Jurkat, Clone E6-1 (cell line): ENCODE results near the gene SLC6A11.

ENCODE experiments used
- DNase-seq: peaks from one replicate; pipeline ENCODE4 v3.0.0-alpha.2; 2011; ENCODE audit warnings: low read depth, low spot score
- H3K4me3 ChIP-seq: 2 replicates; pipeline ENCODE4 v1.5.1; 2011; ENCODE audit warnings: mild to moderate bottlenecking, low read length, control low read depth, moderate library complexity

Gene SLC6A11

DNA sequence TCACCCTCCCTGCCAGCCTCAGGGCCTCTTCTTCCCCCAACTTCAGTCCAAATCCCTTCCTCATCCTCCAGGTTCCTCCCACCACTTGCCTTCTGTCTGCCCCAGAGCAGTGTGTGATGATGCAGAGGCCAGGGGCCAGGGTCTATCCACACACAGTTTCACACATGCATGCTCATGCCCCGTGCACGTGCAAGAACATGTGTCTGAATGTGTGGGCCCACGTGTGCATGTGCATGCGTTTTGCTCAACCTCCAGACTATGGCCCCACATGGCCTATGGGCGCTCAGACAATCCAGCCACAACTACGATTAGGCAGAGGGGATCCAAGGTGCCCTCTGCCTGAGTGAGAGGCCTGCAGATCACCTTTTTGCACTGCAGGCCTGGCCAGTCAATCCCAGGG is 144.2 kb downstream of the SLC6A11 start:
- DNase-seq = no peak
- H3K4me3 ChIP-seq = no peak overlapping the region

GRCh38 chr3:10961921-10962320 is 145.9 kb downstream of the SLC6A11 start:
- no peak overlapping the region for H3K4me3 ChIP-seq
- no peak for DNase-seq

DNA sequence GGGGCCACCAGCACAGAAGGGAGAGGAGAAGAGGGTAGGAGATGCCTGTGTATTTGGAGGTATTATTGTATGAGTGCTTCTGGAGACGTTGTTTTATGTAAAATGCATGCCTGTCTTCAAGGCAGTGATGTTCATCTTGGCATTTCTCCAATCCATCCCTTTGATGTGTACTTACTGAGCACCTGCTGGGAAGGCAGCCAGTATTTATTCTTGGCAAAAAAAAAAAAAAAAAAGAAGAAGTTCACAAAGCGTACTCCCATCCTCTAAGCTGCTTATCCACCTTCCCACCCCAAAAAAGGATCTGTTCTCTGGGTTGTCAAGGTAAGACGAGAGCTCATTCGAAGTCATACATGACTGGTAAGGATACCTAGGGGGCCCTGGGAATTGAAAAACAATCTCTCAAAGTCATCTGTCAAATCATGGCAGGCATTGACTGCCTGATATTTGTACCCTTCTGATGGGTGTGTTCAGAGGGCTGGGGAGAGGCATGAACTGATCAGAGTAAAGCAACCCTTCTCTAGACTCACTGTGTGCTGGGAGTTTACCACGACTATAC is 146.5 kb downstream of the SLC6A11 start:
- DNase-seq = peak; percentile 74
- no peak overlapping the region for H3K4me3 ChIP-seq

- peak; percentile 27 for DNase-seq
- H3K4me3 ChIP-seq = no peak overlapping the region
Measured at GRCh38 chr3:10964537-10965167, 148.6 kb downstream of the SLC6A11 start.

DNA sequence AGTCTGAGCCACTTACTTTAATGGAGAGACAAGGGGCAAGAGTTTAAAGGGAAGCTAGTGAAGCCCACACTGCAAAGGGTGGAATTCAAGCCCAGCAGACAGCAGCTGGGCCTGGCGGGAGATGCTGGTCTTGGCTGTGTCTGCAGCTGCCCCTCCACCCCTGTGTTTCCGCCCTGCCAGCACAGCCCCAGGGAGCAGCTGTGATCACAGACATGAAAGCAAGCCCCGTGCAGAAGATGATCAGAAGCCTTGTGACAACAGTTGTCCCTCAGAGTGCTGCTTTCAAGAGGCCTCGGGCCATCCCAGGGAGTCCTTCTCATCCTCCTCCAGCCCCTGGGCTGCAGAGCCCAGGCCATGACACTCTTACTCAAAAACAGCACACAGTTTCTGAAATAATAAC is 152.4 kb downstream of the SLC6A11 start:
- DNase-seq = no peak

DNA sequence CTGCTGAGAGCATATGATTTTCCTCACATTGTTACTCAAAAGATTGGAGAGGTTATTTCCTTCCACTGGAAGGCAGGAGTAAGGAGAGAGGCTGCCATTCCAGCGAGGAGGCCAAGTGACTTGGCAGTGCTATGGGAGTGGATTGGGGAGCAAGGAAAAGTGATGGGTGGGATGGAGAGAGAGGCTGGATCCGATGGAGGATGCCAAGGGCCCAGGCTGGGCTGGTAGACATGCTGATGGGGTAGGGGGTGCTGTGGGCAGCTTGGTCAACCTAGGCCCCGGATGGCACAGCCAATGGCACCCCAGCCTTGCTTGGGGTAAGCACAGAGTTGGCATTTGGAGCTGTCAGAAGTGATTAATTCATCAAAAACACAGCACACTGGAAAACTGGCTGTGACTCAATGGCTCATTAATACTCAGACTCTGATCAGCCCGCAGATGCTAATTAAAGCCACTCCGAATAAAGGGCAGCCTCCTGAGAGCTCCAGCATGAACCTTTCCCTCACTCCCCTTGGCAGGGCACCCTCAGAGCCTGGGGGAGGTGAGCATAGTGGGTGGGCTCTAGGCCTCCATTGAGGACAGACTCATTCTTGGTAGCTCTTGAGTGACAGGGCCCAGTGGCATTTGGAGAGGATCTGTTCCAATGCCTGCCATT is 154.4 kb downstream of the SLC6A11 start:
- no peak overlapping the region for H3K4me3 ChIP-seq
- no peak for DNase-seq

More for the DNA sequence above, 152.4 kb downstream of the SLC6A11 start:
- no peak overlapping the region for H3K4me3 ChIP-seq

DNA sequence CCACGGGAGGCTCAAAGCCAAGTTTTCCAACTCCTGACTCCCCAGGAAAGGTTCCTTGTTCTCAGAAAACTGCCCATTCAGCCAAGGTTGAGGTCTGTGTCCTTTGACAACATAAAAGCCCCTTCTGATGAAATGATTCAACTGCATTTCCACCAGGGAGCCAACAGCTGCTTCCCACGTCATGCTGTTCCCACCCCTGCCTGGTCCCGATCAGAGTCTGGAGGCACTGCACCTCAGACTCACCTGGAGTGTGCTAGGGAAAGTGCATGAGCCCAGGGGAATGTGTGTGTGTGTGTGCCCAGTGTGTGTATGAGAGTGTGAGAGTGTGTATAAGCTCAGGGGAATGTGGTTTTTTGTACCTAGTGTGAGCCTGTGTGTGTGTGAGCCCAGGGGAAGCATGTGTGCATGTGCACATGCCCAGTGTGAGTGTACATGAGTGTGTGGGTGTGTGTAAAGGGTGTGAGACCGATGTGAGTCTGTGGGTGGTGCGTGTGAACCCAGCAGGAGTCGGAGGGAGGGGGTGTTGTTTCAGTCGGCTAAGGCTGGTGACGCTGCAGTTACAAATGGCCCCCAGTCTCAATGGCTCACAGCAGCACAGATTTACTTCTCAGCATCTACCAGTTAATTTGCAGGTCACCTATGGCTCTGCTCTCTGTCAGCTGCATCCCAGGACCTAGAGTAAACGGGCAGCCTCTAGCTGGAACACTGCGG is 156.2 kb downstream of the SLC6A11 start:
- DNase-seq = no peak
- H3K4me3 ChIP-seq = no peak overlapping the region

DNA sequence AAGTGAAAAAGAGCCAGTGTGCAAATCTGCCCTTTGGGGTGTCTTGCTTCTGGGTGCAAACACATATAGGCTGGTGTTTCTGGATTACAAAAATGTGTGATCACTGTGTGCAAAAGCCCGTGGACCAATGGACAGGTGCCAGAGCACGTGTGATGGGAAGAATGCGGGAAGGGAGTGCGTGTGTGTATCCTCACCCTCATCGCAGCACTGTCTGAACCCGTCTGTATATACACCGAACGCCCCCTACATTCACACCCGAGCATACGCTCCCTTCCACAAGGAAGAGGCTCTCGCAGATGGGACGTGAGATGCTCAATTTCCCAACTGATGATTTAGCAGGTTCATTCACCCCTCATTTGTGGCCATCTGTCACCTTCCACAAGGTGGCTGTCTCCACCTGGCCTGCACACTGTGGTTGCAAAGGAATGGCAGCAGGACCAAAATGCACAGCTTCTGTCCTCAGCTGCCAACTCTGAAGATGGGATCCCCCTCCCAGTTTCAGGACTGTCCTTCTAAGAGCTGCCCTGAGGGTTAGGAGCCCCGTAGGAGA is 157.1 kb downstream of the SLC6A11 start:
- no peak overlapping the region for H3K4me3 ChIP-seq
- no peak for DNase-seq

DNA sequence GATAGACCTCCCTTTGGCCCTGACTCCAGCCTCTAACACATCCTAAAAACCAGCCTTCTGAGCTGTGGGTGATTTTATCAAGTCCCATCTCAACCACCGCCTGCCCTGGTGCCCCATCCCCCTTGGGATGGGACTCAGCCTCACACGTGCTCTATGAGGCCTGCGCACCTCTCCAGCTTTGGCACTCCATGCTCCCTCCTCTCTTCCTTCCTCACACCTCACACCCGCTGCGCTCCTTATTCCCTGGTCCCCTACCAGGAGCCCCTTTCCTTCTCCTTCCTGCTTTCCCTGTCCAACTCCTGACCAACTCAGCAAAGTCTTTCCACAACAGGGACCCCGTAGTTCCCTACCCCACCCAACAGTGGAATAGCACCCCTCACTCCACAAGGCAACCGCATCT is 158.1 kb downstream of the SLC6A11 start:
- no peak for DNase-seq

DNA sequence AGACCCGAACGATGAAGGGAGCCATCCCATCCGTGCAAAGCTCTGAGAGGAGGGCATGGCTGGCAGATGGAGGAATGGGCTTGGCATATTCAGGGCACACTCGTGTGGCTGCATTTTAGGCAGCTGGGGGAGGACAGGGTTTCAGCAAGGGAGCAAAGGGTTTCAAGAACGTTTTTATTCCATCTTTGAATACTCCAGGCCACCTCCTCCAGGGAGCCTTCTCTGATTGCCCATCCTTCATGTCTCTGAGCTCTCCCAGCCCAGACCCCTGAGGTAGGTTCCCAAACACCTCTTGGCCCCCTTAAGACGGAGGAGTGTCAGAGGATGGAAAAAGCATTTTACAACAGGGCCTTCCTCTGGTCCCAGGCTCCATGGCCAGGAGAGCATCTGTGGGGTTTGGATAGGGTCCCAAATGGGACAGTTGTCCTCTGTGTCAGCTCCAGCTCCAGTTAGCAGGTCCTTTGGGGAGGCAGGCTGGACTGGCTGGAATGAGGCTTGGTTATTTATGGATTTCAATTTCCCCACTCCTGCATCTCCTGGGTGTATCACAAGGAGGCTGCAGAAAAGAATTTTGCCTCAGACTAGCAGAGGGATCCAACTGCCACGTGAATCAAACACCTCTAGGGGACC is 158.8 kb downstream of the SLC6A11 start:
- H3K4me3 ChIP-seq = no peak overlapping the region
- DNase-seq = no peak

More for the DNA sequence above, 158.1 kb downstream of the SLC6A11 start:
- H3K4me3 ChIP-seq = no peak overlapping the region

GRCh38 chr3:10975695-10976234 is 159.7 kb downstream of the SLC6A11 start:
- H3K4me3 ChIP-seq = no peak overlapping the region
- no peak for DNase-seq

- no peak for DNase-seq
- H3K4me3 ChIP-seq = no peak overlapping the region
Measured at GRCh38 chr3:10976770-10977169, 160.7 kb downstream of the SLC6A11 start.

DNA sequence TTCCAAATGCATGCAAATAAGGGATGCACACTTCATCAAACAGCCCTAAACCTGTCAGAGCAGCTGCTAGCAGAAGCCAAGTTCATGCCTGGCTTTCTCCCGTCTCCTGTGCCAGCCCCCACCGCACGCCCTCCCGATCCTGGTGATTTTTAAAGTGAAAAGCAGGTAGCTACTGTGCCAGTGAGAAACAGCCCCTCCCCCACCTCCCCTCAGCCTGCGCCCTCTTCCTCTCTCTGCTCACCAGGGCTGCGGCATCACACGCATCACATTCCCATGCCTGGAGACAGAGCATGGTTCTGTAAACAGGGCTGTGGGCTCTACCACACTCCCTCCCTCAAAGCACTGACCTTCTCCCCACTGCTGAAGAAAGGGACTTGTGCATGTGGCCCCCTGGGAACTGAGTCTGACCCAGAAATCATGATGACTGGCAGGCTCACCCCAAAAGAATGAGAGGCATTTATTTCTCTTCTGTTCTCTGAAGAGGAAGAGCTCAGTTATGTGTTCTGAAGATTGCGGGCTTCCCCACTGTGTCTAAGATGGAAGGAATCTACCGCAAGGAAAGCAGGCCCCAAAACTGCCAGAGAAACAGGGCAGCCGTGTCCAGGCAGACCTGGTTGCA is 162.0 kb downstream of the SLC6A11 start:
- H3K4me3 ChIP-seq = no peak overlapping the region

GRCh38 chr3:10978956-10979355 is 162.9 kb downstream of the SLC6A11 start:
- no peak overlapping the region for H3K4me3 ChIP-seq
- no peak for DNase-seq

More for the DNA sequence above, 162.0 kb downstream of the SLC6A11 start:
- DNase-seq = no peak

DNA sequence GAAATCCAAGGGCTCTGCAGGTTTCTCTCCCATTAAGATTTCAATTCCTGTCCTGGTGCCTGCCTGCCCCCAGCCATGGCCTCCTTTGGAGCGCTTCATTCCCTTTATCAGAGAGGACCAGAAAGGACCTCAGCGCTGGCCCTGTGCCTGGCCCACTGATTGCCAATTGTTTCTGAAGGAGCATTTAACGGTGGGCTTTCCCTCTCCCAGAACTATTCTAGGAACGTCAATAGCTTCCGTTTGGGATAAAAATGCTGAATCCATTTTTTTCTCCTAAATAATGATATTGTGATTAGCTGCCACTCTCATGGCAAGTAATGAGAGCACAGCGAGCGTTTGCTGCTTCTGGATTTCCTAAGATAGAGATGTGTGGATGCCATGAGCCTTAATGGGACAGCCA is 164.3 kb downstream of the SLC6A11 start:
- no peak overlapping the region for H3K4me3 ChIP-seq
- DNase-seq = no peak

DNA sequence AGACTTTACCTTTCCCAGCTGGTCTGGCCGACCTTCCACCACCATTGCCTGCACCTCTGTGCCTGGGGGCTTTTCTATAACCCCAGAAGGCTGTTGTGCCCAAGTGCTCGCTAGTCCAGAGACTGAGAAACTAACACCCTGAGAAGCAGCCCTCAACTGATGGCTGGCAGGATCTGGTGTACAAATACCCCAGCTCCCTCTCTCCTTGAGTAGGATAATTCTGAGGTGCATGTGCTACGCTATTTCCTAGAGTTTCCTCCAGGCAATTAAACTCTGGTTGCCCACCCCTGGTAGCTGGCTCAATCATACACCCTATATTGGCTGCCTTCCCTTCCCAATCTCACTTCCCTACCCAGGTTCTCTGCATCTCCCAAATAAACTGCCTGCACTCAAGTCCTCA is 165.0 kb downstream of the SLC6A11 start:
- DNase-seq = no peak
- no peak overlapping the region for H3K4me3 ChIP-seq

- DNase-seq = no peak
- no peak overlapping the region for H3K4me3 ChIP-seq
Measured at GRCh38 chr3:10981961-10982360, 165.9 kb downstream of the SLC6A11 start.

DNA sequence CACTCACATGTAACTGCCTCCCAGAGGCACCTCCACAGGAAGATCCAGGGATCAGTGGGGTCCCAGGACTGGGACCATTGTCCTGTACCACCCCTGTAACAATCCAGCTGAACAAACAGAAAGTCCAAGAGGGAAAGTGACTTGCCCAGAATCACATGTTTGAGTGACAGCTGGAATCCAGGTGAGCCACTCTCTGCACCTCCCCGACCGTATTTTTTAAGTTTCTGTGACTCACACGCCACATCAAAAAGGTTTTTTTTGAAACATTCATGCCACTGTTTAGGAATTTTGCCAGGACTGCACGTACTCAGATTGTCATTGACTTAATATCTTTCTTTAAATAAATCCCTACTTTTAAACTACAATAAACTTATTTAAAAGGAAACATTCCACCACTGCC is 166.8 kb downstream of the SLC6A11 start:
- DNase-seq = no peak
- H3K4me3 ChIP-seq = no peak overlapping the region
